GM21367 (cell line): ENCODE results near the gene AK9.
A peak's percentile ranks its signal among the peaks of the same experiment; 100 is the strongest.
"Not testable (repeated sequence)": the region's sequence is repeated elsewhere in the genome, so short reads cannot be mapped to it uniquely, and the experiment has no call there.

Experiments used
- ATAC-seq: cut with Tn5 transposase; IDR thresholded peaks from one replicate; pipeline ENCODE4 v1.9.1; 2021; ENCODE audit not compliant: unreplicated experiment

The AK9 gene

GRCh38 chr6:109482905-109483734, 207.9 kb downstream of the AK9 start, which contains the start of gene ZBTB24:
TSS of gene ZBTB24 (minus strand) at chr6:109483219. CDS start at chr6:109482026, 1,193 bp downstream.
- ATAC-seq = peak; percentile 87

GRCh38 chr6:109480993-109481480, 210.0 kb downstream of the AK9 start:
- ATAC-seq = no peak

DNA sequence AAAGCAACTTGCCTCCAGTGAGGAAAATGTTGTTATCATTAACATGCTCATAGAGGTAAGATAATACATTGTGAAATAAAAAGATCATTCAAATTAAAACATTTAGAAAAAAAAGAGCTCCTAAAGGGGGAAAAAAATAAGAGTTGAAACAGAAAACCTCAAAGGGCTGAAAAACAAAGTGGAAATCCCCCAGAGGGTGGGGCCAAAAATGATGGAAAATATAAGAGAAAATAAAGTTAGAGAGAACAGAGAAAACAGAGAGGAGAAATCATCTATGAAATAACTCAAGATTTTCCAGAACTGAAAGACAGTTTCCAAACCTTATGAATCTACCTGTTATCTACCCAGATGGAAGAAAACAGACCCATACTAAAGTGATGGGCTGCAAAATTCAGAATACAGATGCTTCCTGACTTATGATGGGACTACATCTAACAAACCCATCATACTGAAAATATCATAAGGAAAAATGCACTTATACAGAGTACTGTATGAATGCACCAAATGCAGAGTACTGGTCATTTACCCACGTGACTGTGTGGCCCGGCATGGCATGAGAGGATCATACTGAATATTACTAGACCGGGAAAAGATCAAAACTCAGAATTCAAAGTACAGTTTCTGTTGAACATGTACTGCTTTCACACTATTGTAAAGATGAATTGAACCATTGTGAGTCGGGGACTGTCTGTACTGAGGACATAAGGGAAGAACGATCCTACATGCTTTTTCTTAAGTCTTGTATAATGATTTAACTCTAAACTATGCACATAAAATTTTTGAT, 212.0 kb downstream of the AK9 start:
- no peak for ATAC-seq

- ATAC-seq = no peak
Observed at GRCh38 chr6:109478222-109478805, 212.7 kb downstream of the AK9 start.

- no peak for ATAC-seq
Observed at GRCh38 chr6:109477725-109478124, 213.3 kb downstream of the AK9 start.

DNA sequence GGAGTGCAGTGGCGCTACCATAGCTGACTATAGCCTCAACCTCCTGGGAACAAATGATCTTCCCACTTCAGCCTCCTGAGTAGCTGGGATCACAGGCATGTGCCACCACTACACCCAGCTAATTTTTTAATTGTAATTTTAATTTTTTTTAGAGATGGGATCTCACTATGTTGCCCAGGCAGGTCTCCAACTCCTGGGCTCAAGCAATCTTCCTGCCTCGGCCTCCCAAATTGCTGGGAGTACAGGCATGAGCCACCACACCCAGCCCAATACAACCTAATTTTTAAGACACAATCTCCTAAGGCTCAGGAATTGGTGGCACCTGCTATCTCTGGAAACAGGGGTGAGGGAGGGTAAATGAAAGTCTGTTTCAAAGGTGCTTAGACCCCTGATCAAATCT, 213.8 kb downstream of the AK9 start:
- no peak for ATAC-seq

GRCh38 chr6:109475625-109476024, 215.4 kb downstream of the AK9 start:
- no peak for ATAC-seq

DNA sequence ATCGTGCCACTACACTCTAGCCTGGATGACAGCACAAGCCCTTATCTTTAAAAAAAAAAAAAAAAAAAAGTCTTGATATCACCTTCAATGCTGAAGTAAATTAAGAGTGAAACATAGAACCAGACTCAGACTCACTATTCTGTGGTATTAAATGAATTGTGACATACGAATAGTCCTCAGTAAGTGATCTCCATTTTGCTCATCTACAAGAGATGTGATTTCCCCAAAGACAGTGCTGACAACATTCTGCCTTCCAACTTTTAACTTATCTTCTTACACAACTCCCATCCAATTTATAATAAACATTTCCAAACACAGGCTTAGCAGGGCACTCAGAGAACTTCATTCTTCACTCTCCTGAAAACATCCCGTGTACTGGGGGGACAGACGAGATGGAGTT, 216.0 kb downstream of the AK9 start:
- ATAC-seq = no peak

GRCh38 chr6:109473120-109473519, 217.9 kb downstream of the AK9 start:
- no peak for ATAC-seq

DNA sequence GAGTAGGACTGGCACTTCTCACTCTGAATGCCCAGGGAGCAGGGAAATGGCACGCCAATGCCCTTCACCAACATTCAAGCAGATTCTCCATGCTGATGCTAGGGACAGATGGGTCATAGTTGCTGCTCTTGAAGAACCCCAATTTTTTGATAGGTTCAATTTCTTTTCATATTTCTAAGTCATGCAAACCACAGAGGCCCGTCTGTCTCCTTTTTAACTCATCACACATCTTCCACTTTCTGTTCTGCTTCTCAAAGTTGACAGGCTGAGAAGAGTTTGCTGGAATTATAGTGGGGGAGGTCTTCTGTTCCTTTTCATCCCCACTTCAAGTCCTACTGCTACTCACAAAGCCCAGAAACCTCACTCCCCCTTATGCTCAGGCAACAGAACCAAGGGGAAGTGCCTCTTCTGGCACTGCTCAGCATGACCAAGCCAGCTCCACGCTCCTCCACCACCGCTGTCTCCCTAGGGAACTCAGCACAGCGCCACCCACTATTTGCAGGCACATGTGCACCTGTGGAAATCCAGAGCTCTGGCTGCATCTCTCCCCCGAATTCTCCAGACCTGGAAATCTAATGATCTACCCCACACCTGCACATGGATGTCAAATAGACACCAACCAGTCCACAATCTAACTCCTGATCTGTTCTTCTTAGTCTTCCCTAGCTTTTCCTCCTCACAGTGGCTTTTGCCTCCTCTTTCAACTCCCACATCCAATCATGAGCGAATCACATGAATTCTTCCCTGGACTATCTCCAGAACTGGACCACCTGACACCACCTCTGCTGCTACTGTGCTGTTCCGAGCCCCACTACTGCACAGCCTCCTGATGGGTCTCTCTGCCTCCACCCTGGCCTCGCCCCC, 218.6 kb downstream of the AK9 start:
- peak; percentile 63 for ATAC-seq

DNA sequence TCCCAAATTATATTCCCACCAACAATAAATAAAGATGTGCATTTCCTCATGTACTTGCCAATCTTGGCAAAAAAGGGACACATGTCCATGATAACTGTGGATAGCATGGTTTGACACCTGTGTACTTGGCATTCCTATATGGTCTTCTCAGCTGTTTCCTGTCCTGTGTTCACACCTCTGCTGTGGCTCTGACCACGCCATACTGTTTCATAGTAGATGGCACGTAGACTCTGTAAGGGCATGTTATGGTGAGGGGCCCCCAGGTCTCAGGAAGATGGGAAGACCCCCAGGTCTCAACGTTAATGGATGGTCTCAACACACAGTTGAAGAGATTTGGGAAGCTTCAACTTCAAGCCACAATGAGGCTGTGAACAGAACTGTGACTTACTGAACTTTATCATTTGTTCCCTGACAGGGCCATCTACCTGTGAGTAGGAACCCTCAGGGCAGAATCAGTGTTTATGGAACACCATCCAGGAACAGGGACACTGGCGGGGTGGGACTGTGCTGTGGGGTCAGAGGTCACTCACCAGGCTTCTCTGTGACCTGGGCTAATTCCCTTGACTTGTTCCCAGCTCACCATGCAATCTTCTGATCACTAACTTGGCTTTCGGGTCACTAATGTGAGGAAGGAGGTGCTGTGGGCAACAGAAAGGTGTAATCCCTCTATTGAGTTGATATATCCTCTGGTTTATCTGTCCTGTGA, 219.7 kb downstream of the AK9 start:
- ATAC-seq = no peak

DNA sequence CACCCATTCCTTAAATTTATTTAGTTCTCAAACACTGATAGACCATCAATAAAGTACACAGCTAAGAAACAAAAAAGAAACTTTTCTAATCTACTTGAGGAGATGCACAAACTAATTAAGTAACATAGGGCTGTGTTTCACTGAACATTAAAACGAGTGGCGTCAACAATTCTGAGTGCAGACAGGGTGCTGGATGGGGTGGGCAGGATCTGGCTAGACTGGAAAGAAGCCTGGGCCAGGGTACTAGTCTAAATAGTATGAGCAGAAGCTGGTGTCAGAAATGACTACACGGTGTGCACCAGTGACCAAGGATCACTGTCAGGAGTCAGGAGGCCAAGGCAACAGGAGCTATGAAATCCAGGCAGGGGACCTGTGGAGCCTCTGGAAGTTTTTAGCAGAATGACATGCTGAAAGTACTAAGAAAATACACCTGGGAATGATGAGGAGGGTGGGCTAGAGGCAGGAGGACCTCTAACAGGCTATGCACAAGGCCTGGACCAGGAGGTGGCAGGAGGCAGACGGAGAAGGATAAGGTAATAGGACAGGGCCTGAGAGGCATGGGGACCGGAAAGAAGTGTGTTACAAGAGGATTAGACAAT, 221.3 kb downstream of the AK9 start:
- ATAC-seq = no peak

DNA sequence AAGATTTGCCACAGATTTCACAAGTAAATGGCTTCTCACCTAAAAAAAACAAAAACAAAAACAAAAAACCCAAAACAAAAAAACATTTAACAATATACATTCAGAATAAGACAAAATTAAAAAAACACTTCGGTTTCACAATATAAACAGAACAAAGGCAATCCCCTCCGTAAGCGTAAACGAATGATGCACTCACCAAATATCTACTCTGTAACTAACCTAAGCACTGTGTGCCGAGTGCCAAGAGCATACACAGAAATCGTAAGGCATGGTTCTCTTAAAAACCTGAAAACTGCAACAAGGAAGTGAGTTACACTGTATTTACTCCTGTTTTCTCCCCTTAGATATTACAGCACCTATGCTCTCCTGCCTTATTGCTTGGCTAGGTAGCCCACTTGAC, 223.3 kb downstream of the AK9 start:
- no peak for ATAC-seq

DNA sequence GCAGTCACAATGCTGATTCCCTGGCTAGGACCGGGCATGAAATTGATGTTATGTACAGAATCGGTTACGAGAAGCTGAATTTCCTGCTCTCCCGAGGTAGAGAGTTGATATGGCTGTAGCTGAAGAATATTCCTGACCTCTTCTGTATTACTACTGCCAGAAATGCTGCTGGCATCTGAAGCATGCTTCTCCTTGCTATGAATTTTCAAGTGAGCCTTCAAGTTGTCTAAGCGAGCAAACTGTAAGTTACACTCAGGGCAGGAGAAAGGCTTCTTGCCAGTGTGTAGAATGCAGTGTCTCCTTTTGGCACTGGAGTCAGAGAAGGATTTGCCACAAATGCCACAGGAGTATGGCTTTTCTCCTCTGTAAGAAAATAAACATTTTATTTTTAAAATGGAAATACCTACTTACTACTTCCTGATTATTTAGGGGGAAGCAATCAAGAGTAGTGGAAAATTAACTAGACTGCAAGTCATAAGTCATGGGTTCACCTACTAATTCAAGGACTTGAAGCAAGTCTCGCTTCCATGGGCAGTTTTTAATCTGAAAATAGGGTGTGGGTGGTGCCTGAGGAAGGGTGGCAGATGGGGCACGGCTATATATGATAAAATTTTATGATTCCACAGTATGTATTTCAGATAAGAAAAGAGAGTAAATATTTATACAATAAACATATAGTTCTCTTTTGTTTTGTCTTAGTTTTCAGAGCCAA, 224.6 kb downstream of the AK9 start:
- ATAC-seq = no peak

DNA sequence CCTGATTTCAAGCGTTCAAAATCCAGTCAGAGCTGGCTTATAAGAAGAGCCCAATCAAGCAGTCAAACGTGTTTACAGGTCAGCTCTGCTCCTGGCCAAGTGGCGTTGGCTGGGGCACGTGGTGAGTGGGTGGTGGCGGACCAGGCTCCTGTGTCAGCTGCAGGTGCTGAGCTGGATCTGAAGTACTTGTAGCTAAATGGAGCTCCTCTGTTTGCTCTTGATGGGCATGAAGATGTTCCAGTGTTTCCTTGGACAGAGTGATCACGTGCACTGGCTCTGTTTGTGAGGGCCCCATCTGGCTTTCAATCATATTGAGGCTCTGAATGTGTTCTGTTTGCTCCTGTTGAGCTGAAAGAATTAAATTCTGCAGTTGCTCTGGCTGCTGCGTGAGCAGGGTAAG, 225.2 kb downstream of the AK9 start:
- no peak for ATAC-seq

GRCh38 chr6:109461733-109462526, 229.1 kb downstream of the AK9 start:
- ATAC-seq = no peak

DNA sequence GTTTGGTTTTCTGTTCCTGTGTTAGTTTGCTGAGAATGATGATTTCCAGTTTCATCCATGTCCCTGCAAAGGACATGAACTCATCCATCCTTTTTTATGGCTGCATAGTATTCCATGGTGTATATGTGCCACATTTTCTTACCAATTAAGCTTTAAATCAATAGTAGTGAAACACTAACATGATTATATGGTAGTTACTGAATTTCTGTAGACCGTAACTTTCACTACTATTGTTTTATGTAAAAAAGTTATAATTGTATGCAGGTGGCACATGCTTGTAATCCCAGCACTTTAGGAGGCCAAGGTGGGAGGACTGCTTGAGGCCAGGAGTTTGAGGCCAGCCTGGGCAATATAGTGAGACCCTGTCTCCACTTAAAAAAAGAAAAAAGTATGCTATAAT, 229.8 kb downstream of the AK9 start:
- not testable (repeated sequence) for ATAC-seq

DNA sequence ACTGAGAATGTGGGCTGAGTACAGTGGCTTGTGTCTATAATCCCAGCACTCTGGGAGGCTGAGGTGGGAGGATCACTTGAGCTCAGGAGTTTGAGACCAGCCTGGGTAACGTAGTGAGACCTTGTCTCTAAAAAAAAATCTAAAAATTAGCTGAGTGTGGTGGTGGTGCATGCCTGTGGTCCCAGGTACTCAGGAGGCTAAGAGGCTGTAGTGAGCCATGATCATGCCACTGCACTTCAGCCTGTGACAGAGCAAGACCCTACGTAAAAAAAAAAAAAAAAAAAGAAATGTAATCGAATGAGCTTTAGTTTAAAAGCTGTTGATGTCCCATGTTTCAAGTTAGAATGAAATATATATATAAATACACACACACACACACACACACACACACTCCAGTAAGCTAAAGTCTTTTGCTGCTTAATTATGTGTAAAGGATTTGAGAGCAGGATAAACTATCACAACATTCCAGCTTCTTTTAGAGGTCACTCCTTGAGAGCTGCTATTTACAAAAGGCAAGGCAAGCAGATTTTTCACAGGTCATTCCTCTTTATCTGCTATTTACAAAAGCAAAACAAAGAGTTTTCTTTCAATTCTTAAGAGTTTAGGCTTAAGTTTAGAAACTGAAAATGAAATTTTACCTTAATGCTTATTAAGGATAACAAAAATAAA, 230.7 kb downstream of the AK9 start:
- no peak for ATAC-seq
